IMR-90 (cell line): ENCODE data around the gene MEIKIN. TPM values are rescaled to one million over a fixed set of nuclear protein-coding genes. Genes with fewer than 3 reads are reported as not detected.

Experiments
- ATAC-seq: fragments of 200-7000 bp; cut with Tn5 transposase; 2 replicates; pipeline ENCODE4 v1.9.1; 2020; ENCODE audit warnings: low read depth, mild to moderate bottlenecking, moderate library complexity
- BruUV-seq: library from RNA; stranded (reverse); fragments of 400-500 nt; replicated peaks from 2 replicates; lab custom pipeline; 2021; lab: Mats Ljungman, UMichigan
- CTCF ChIA-PET: fragments of 300-600 bp; formaldehyde crosslinking; extraction: SDS; loops from one replicate; lab custom pipeline; 2021; ENCODE audit warnings: antibody characterized with exemption; lab: Yijun Ruan, JAX
- POLR2A ChIA-PET: fragments of 300-600 bp; sonication (Branson Sonifier 250); formaldehyde crosslinking; loops from one replicate; lab custom pipeline; 2022; ENCODE audit warnings: antibody characterized with exemption; ENCODE audit not compliant: unreplicated experiment; lab: Charles Lee
- DNase-seq: peaks from one replicate; pipeline ENCODE4 v3.0.0; 2013
- H2AFZ ChIP-seq: replicated peaks from 2 replicates; pipeline ENCODE3; 2013; ENCODE audit warnings: low read length, mild to moderate bottlenecking; ENCODE audit not compliant: poor library complexity
- H2AK5ac ChIP-seq: 2 replicates; pipeline ENCODE4 v1.6.1; 2013; ENCODE audit warnings: low read depth, low read length, inconsistent platforms
- H2AK9ac ChIP-seq: replicated peaks from 2 replicates; pipeline ENCODE3; 2013; ENCODE audit warnings: mild to moderate bottlenecking, low read depth, low read length, moderate library complexity; ENCODE audit not compliant: poor library complexity
- H2BK120ac ChIP-seq: 2 replicates; pipeline ENCODE4 v1.6.1; 2013; ENCODE audit warnings: low read depth, low read length, inconsistent platforms
- H2BK15ac ChIP-seq: 3 replicates; pipeline ENCODE4 v1.6.1; 2013; ENCODE audit warnings: low read depth, low read length, inconsistent platforms
- H2BK20ac ChIP-seq: 2 replicates; pipeline ENCODE4 v1.6.1; 2013; ENCODE audit warnings: low read depth, mild to moderate bottlenecking, inconsistent platforms, low read length, moderate library complexity
- H2BK5ac ChIP-seq: 2 replicates; pipeline ENCODE4 v1.6.1; 2013; ENCODE audit warnings: mild to moderate bottlenecking, low read depth, low read length, inconsistent platforms; ENCODE audit not compliant: poor library complexity, severe bottlenecking
- H3K14ac ChIP-seq: replicated peaks from 2 replicates; pipeline ENCODE4 v1.6.1; 2013; ENCODE audit warnings: low read depth, low read length, inconsistent platforms
- H3K18ac ChIP-seq: 2 replicates; pipeline ENCODE4 v1.6.1; 2013; ENCODE audit warnings: low read depth, low read length, control low read depth
- H3K23ac ChIP-seq: 2 replicates; pipeline ENCODE4 v1.6.1; 2013; ENCODE audit warnings: low read depth, low read length, inconsistent platforms
- H3K27ac ChIP-seq: 2 replicates; pipeline ENCODE4 v1.5.1; 2013; ENCODE audit warnings: mild to moderate bottlenecking, control low read depth, low read length; ENCODE audit not compliant: insufficient read depth
- H3K27me3 ChIP-seq: 2 replicates; pipeline ENCODE4 v1.6.1; 2013; ENCODE audit warnings: low read length; ENCODE audit not compliant: control insufficient read depth, insufficient read depth
- H3K36me3 ChIP-seq: 2 replicates; pipeline ENCODE4 v1.6.1; 2013; ENCODE audit warnings: low read length, mixed read lengths; ENCODE audit not compliant: control insufficient read depth, insufficient read depth
- H3K4ac ChIP-seq: 2 replicates; pipeline ENCODE4 v1.6.1; 2013; ENCODE audit warnings: low read depth, low read length, inconsistent platforms
- H3K4me1 ChIP-seq: 2 replicates; pipeline ENCODE4 v1.6.1; 2013; ENCODE audit warnings: low read length, mixed read lengths; ENCODE audit not compliant: control insufficient read depth, insufficient read depth
- H3K4me2 ChIP-seq: 2 replicates; pipeline ENCODE4 v1.6.1; 2013; ENCODE audit warnings: low read depth, mild to moderate bottlenecking, control low read depth, low read length, moderate library complexity
- H3K4me3 ChIP-seq: 2 replicates; pipeline ENCODE4 v1.5.1; 2013; ENCODE audit warnings: low read depth, mild to moderate bottlenecking, control low read depth, low read length, moderate library complexity; ENCODE audit not compliant: insufficient read depth
- H3K56ac ChIP-seq: 2 replicates; pipeline ENCODE4 v1.6.1; 2013; ENCODE audit warnings: low read length, inconsistent platforms; ENCODE audit not compliant: insufficient read depth; ENCODE audit errors: extremely low read depth
- H3K79me1 ChIP-seq, 2 experiments: 2 replicates each; pipeline ENCODE4 v1.6.1; 2013; ENCODE audit warnings: low read length in 2 of 2, inconsistent platforms in 1 of 2, low read depth in 1 of 2
- H3K9ac ChIP-seq: 2 replicates; pipeline ENCODE4 v1.6.1; 2013; ENCODE audit warnings: low read depth, low read length, control low read depth
- H3K9me1 ChIP-seq: 2 replicates; pipeline ENCODE4 v1.6.1; 2013; ENCODE audit warnings: low read length, inconsistent platforms; ENCODE audit not compliant: insufficient read depth
- H3K9me3 ChIP-seq: 2 replicates; pipeline ENCODE4 v1.6.1; 2013; ENCODE audit warnings: low read length; ENCODE audit not compliant: control insufficient read depth, insufficient read depth
- H4K20me1 ChIP-seq: 2 replicates; pipeline ENCODE4 v1.6.1; 2013; ENCODE audit warnings: low read length, inconsistent platforms; ENCODE audit not compliant: insufficient read depth
- H4K5ac ChIP-seq: 2 replicates; pipeline ENCODE4 v1.6.1; 2013; ENCODE audit warnings: mild to moderate bottlenecking, low read depth, low read length, control low read depth
- H4K8ac ChIP-seq, 2 experiments: 2 replicates each; pipeline ENCODE4 v1.6.1; 2013; ENCODE audit warnings: low read depth in 2 of 2, low read length in 2 of 2, control low read depth in 1 of 2, inconsistent platforms in 1 of 2
- H4K91ac ChIP-seq: 2 replicates; pipeline ENCODE4 v1.6.1; 2013; ENCODE audit warnings: low read depth, low read length, inconsistent platforms; ENCODE audit not compliant: insufficient read depth
- BHLHE40 ChIP-seq: fragments of 150-350 bp; IDR thresholded peaks from 2 replicates; pipeline ENCODE4 v1.6.1; 2016; ENCODE audit warnings: mild to moderate bottlenecking, low read depth, low read length
- CEBPB ChIP-seq: IDR thresholded peaks from 2 replicates; pipeline ENCODE4 v1.6.1; 2012; ENCODE audit warnings: low read depth, low read length, improper control_type of control experiment
- CHD1 ChIP-seq: IDR thresholded peaks from 2 replicates; pipeline ENCODE4 v1.6.1; 2012; ENCODE audit warnings: low read depth, low read length, improper control_type of control experiment
- FOS ChIP-seq: fragments of 150-350 bp; IDR thresholded peaks from 2 replicates; pipeline ENCODE4 v1.6.1; 2016; ENCODE audit warnings: low read depth, low read length
- MAFK ChIP-seq: IDR thresholded peaks from 2 replicates; pipeline ENCODE4 v1.6.1; 2012; ENCODE audit warnings: low read depth, low read length, improper control_type of control experiment
- MAZ ChIP-seq: IDR thresholded peaks from 2 replicates; pipeline ENCODE4 v1.6.1; 2012; ENCODE audit warnings: low read depth, mild to moderate bottlenecking, low read length, improper control_type of control experiment, moderate library complexity, borderline replicate concordance
- MXI1 ChIP-seq: IDR thresholded peaks from 2 replicates; pipeline ENCODE4 v1.6.1; 2012; ENCODE audit warnings: low read depth, mild to moderate bottlenecking, low read length, moderate library complexity, borderline replicate concordance
- NFE2L2 ChIP-seq: fragments of 150-350 bp; IDR thresholded peaks from 2 replicates; pipeline ENCODE4 v1.6.1; 2016; ENCODE audit warnings: low read depth, mild to moderate bottlenecking, low read length
- POLR2A ChIP-seq: IDR thresholded peaks from 2 replicates; pipeline ENCODE4 v1.6.1; 2012; ENCODE audit warnings: mild to moderate bottlenecking, low read depth, low read length
- RAD21 ChIP-seq: IDR thresholded peaks from 2 replicates; pipeline ENCODE4 v1.6.1; 2012; ENCODE audit warnings: low read length, improper control_type of control experiment
- RCOR1 ChIP-seq: IDR thresholded peaks from 2 replicates; pipeline ENCODE4 v1.6.1; 2012; ENCODE audit warnings: mild to moderate bottlenecking, low read length, improper control_type of control experiment; ENCODE audit not compliant: insufficient replicate concordance
- RFX5 ChIP-seq: IDR thresholded peaks from 2 replicates; pipeline ENCODE4 v1.8.0; 2012; ENCODE audit warnings: low read depth, mild to moderate bottlenecking, low read length, moderate library complexity
- SMC3 ChIP-seq: fragments of 150-350 bp; IDR thresholded peaks from 2 replicates; pipeline ENCODE4 v1.6.1; 2016; ENCODE audit warnings: low read depth, mild to moderate bottlenecking, antibody characterized with exemption, low read length, moderate library complexity
- WGBS, 2 experiments: methylation state at CpG; one replicate each; pipeline versions ENCODE4 v1.1.5 to v1.1.7; 2013; ENCODE audit warnings: missing lambda C conversion rate in 2 of 2; ENCODE audit not compliant: insufficient read length in 1 of 2; ENCODE audit errors: extremely low coverage in 2 of 2; 5-methylcytosine and 5-hydroxymethylcytosine counted together
- dilution Hi-C: fragments of 300-500 bp; cut with HindIII; formaldehyde crosslinking; loops from one replicate; pipeline ENCODE4 v1.14.3; 2018; ENCODE audit warnings: low sequenced_read_pairs; ENCODE audit not compliant: unreplicated experiment
- in situ Hi-C: fragments of 300-500 bp; cut with MboI; formaldehyde crosslinking; loops from 3 replicates; pipeline ENCODE4 v1.14.3; 2019; ENCODE audit warnings: low sequenced_read_pairs, inconsistent platforms, mixed read lengths
- intact Hi-C: fragments of 100-400 bp; cut with micrococcal nuclease; formaldehyde crosslinking; loops from 2 replicates; pipeline ENCODE4 v1.10.0; 2022
- polyA plus RNA-seq, 3 experiments: library from polyadenylated mRNA; depleted of rRNA; stranded (reverse); fragments of >200 nt; gene quantifications; 2 replicates each; pipeline ENCODE4 v1.2.3, GENCODE V29; 2012; ENCODE audit warnings: low replicate concordance in 1 of 3
- total RNA-seq: library from RNA; depleted of rRNA; stranded (reverse); fragments of >200 nt; gene quantifications from 2 replicates; pipeline ENCODE4 v1.2.3, GENCODE V29; 2012
- TF ChIP-seq, protein P1 (sequence below): fragments of 150-350 bp; IDR thresholded peaks from 2 replicates; pipeline ENCODE4 v1.6.1; 2016; ENCODE audit warnings: low read depth, mild to moderate bottlenecking, low read length, moderate library complexity, borderline replicate concordance
- TF ChIP-seq, protein P2 (sequence below): conservative IDR thresholded peaks from 2 replicates; pipeline ENCODE4 v1.5.1; 2012; ENCODE audit warnings: mild to moderate bottlenecking, low read depth, low read length, improper control_type of control experiment
- TF ChIP-seq, protein P3 (sequence below): fragments of 150-350 bp; IDR thresholded peaks from 2 replicates; pipeline ENCODE4 v1.6.1; 2017; ENCODE audit warnings: mild to moderate bottlenecking, antibody characterized with exemption, low read length, low read depth

The MEIKIN gene
- total and polyA plus RNA-seq, 2 of the 4 experiments (the other 2 are of a cell fraction): not detected

DNA sequence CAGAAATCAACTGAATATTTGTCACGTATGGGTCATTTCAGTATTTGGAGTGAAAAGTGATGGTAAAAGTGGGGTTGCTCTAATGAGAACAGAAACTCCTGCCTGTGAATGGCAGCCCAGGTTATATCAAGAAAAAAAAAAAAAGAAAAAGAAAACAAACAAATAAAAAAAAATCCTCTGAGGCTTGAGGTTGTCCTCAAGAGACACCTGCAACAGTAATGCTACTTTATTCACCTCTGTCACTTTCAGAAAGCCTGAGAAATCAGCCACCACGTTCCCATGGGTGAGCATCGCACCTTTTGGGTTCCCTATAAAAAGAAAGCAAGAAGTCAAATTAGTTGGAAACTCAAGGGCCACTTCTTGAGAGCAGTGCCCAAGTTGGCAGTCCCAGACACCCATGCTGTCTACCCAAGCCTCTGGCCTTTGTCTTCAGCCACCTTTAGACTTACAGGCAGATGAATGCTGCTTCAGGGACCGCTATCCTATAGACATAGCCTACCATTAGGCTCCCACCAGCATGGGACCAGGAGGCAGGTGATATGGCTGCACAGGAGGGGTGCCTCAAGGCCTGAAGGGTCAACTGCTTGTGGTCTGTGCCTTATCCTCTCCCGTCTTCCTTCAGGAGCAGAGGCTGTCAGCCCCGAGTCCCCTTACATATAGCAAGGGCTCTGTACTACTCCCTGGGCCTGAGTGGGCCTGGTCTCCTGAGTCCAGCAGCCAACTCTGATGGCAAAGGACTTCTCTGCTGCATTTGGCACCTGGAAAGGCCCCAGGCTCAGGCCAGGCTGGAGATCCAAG, 31.1 kb upstream of the MEIKIN start:
- Histone ChIP-seq H3K14ac (no peak overlapping the region), H3K56ac (no peak overlapping the region), H3K4ac (no peak overlapping the region), H2BK5ac (no peak overlapping the region), H3K4me3 (no peak overlapping the region), H3K79me1 (no peaks in the 10 kb centered on the region), H2AK5ac (no peak overlapping the region), H4K91ac (no peak overlapping the region), H2AFZ (no peak overlapping the region), H3K9me3 (no peaks in the 10 kb centered on the region), H2AK9ac (no peak overlapping the region), H4K20me1 (no peaks in the 10 kb centered on the region), H2BK20ac (no peak overlapping the region), H3K18ac (no peak overlapping the region), H4K8ac (no peak overlapping the region), H3K9ac (no peak overlapping the region), H3K36me3 (no peaks in the 10 kb centered on the region), H4K5ac (no peak overlapping the region), H2BK120ac (no peak overlapping the region), H3K27me3 (peaks cover 10% of the 10 kb centered on the region), H3K9me1 (no peaks in the 10 kb centered on the region), H3K23ac (no peak overlapping the region), H3K27ac (no peak overlapping the region), H3K4me1 (no peaks in the 10 kb centered on the region), H2BK15ac (no peak overlapping the region), H3K4me2 (no peak overlapping the region)
- ChIA-PET POLR2A (no interaction called here), CTCF (no interaction called here)
- in situ Hi-C loops (no loop called here), dilution Hi-C loops (no loop called here), intact Hi-C loops (no loop called here)
- no TSS peak for BruUV-seq
- TF ChIP-seq MAZ (no peak), MAFK (no peak), FOS (no peak), RAD21 (no peak), RCOR1 (no peak), RFX5 (no peak), NFE2L2 (no peak), MXI1 (no peak), CEBPB (no peak), POLR2A (no peak), BHLHE40 (no peak), SMC3 (no peak), CHD1 (no peak)
- TF ChIP-seq, protein P1, sequence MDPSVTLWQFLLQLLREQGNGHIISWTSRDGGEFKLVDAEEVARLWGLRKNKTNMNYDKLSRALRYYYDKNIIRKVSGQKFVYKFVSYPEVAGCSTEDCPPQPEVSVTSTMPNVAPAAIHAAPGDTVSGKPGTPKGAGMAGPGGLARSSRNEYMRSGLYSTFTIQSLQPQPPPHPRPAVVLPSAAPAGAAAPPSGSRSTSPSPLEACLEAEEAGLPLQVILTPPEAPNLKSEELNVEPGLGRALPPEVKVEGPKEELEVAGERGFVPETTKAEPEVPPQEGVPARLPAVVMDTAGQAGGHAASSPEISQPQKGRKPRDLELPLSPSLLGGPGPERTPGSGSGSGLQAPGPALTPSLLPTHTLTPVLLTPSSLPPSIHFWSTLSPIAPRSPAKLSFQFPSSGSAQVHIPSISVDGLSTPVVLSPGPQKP: no peak
- TF ChIP-seq, protein P2, sequence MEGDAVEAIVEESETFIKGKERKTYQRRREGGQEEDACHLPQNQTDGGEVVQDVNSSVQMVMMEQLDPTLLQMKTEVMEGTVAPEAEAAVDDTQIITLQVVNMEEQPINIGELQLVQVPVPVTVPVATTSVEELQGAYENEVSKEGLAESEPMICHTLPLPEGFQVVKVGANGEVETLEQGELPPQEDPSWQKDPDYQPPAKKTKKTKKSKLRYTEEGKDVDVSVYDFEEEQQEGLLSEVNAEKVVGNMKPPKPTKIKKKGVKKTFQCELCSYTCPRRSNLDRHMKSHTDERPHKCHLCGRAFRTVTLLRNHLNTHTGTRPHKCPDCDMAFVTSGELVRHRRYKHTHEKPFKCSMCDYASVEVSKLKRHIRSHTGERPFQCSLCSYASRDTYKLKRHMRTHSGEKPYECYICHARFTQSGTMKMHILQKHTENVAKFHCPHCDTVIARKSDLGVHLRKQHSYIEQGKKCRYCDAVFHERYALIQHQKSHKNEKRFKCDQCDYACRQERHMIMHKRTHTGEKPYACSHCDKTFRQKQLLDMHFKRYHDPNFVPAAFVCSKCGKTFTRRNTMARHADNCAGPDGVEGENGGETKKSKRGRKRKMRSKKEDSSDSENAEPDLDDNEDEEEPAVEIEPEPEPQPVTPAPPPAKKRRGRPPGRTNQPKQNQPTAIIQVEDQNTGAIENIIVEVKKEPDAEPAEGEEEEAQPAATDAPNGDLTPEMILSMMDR: no peak
- TF ChIP-seq, protein P3, sequence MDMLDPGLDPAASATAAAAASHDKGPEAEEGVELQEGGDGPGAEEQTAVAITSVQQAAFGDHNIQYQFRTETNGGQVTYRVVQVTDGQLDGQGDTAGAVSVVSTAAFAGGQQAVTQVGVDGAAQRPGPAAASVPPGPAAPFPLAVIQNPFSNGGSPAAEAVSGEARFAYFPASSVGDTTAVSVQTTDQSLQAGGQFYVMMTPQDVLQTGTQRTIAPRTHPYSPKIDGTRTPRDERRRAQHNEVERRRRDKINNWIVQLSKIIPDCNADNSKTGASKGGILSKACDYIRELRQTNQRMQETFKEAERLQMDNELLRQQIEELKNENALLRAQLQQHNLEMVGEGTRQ: no peak
- no peak for ATAC-seq
- WGBS, 2 experiments: 69% methylated on average over 3 of the region's 6 CpGs; no CpG with 5 or more reads in 1 of the 2 experiments
- no peak for DNase-seq
